B cell (primary cell): ENCODE data around the gene MRM2. TPM values are rescaled to one million over a fixed set of nuclear protein-coding genes. Genes with fewer than 3 reads are reported as not detected.

ENCODE experiments used
- ATAC-seq: fragments of 200-7000 bp; cut with Tn5 transposase; one replicate; pipeline ENCODE4 v1.10.0; 2021; ENCODE audit warnings: low read depth, mild to moderate bottlenecking, moderate number of reproducible peaks, moderate library complexity
- CTCF ChIA-PET: fragments of 350-600 bp; sonication (Branson Sonifier 250); formaldehyde crosslinking; loops from one replicate; lab custom pipeline; 2021; ENCODE audit warnings: antibody characterized with exemption, inconsistent platforms; lab: Charles Lee
- POLR2A ChIA-PET: fragments of 350-600 bp; sonication (Branson Sonifier 250); formaldehyde crosslinking; loops from one replicate; lab custom pipeline; 2021; ENCODE audit warnings: antibody characterized with exemption; lab: Charles Lee
- DNase-seq: peaks from one replicate; pipeline ENCODE4 v3.0.0; 2013
- H2AFZ ChIP-seq: 2 replicates; pipeline ENCODE4 v1.6.1; 2012; ENCODE audit warnings: mild to moderate bottlenecking, low read depth, low read length; ENCODE audit not compliant: insufficient read depth, poor library complexity, severe bottlenecking
- H3K27ac ChIP-seq, 2 donors: 1 replicate in 1 of 2; 2 replicates in 1 of 2; pipeline ENCODE4 v1.5.1; 2012 to 2013; ENCODE audit warnings: low read length in 2 of 2, mild to moderate bottlenecking in 2 of 2, moderate library complexity in 1 of 2
- H3K27me3 ChIP-seq, 4 experiments: fragments of 200-600 bp in 1 of 4; sonication (generic) in 1 of 4; replicated peaks in 1 of 4; 1 replicate in 2 of 4; 2 replicates in 2 of 4; pipeline versions ENCODE4 v1.6.1 to v1.7.0; 2013 to 2016; ENCODE audit warnings: low read length in 3 of 4, mild to moderate bottlenecking in 2 of 4, mixed read lengths in 1 of 4, moderate library complexity in 1 of 4; ENCODE audit not compliant: insufficient read depth in 4 of 4, control insufficient read depth in 3 of 4; ENCODE audit errors: control extremely low read depth in 1 of 4
- H3K36me3 ChIP-seq, 2 experiments: replicated peaks in 1 of 2; 1 replicate in 1 of 2; 2 replicates in 1 of 2; pipeline versions ENCODE4 v1.6.1 to v1.7.1; 2013; ENCODE audit warnings: low read length in 1 of 2; ENCODE audit not compliant: insufficient read depth in 2 of 2, control insufficient read depth in 1 of 2; ENCODE audit errors: control extremely low read depth in 1 of 2, extremely low read depth in 1 of 2
- H3K4me1 ChIP-seq, 2 donors: fragments of 200-600 bp in 1 of 2; sonication (generic) in 1 of 2; 1 replicate in 1 of 2; 2 replicates in 1 of 2; pipeline versions ENCODE4 v1.5.1 to v1.6.1; 2013 to 2017; ENCODE audit warnings: low read length in 2 of 2; ENCODE audit not compliant: control insufficient read depth in 2 of 2, insufficient read depth in 2 of 2
- H3K4me2 ChIP-seq: replicated peaks from 2 replicates; pipeline ENCODE3; 2012; ENCODE audit warnings: mild to moderate bottlenecking, low read depth, low read length; ENCODE audit not compliant: poor library complexity, severe bottlenecking
- H3K4me3 ChIP-seq, 5 experiments: fragments of 200-600 bp in 1 of 5; sonication (generic) in 1 of 5; 1 replicate in 3 of 5; 2 replicates in 2 of 5; pipeline versions ENCODE4 v1.5.1 to v1.7.0; 2011 to 2016; ENCODE audit warnings: low read length in 4 of 5, mild to moderate bottlenecking in 4 of 5, low read depth in 2 of 5, control low read depth in 1 of 5, moderate library complexity in 1 of 5; ENCODE audit not compliant: insufficient read depth in 1 of 5; ENCODE audit errors: control extremely low read depth in 1 of 5, extremely low read depth in 1 of 5
- H3K79me2 ChIP-seq: fragments of 200-600 bp; sonication (generic); one replicate; pipeline ENCODE4 v1.6.0; 2016; ENCODE audit warnings: low read length; ENCODE audit not compliant: control insufficient read depth, insufficient read depth
- H3K9ac ChIP-seq: fragments of 200-600 bp; sonication (generic); 2 replicates; pipeline ENCODE4 v1.6.1; 2017; ENCODE audit warnings: mild to moderate bottlenecking, low read length, moderate library complexity
- H3K9me3 ChIP-seq, 3 donors: one replicate each; pipeline versions ENCODE4 v1.6.1 to v1.7.1; 2013; ENCODE audit warnings: low read length in 2 of 3; ENCODE audit not compliant: control insufficient read depth in 2 of 3, insufficient read depth in 1 of 3; ENCODE audit errors: control extremely low read depth in 1 of 3
- H4K20me1 ChIP-seq: 2 replicates; pipeline ENCODE4 v1.6.0; 2012; ENCODE audit warnings: mild to moderate bottlenecking, low read length; ENCODE audit not compliant: insufficient read depth, control insufficient read depth, poor library complexity, severe bottlenecking
- H3K27ac Mint-ChIP-seq: one replicate; pipeline ENCODE4 v1.8.0; 2021; ENCODE audit warnings: mixed read lengths
- H3K27me3 Mint-ChIP-seq: one replicate; pipeline ENCODE4 v1.8.0; 2021; ENCODE audit warnings: mixed read lengths
- H3K4me1 Mint-ChIP-seq: one replicate; pipeline ENCODE4 v1.8.0; 2021; ENCODE audit warnings: mixed read lengths
- H3K4me3 Mint-ChIP-seq: one replicate; pipeline ENCODE4 v1.8.0; 2021; ENCODE audit warnings: mixed read lengths
- H3K9me3 Mint-ChIP-seq: one replicate; pipeline ENCODE4 v1.8.0; 2022; ENCODE audit warnings: mixed read lengths; ENCODE audit not compliant: insufficient read depth
- EZH2 ChIP-seq: IDR thresholded peaks from 2 replicates; pipeline ENCODE4 v1.6.1; 2012; ENCODE audit warnings: borderline replicate concordance, low read depth, mild to moderate bottlenecking, moderate library complexity, low read length; ENCODE audit not compliant: insufficient read depth, poor library complexity, severe bottlenecking
- WGBS: methylation state at CpG from one replicate; pipeline ENCODE4 v1.1.5; 2013; ENCODE audit warnings: missing lambda C conversion rate; ENCODE audit not compliant: insufficient coverage; 5-methylcytosine and 5-hydroxymethylcytosine counted together
- intact Hi-C: fragments of 100-400 bp; cut with micrococcal nuclease; formaldehyde crosslinking; loops from one replicate; pipeline ENCODE4 v1.10.0; 2022
- polyA plus RNA-seq: library from polyadenylated mRNA; depleted of rRNA; stranded (reverse); fragments of >200 nt; gene quantifications from 2 replicates; pipeline ENCODE4 v1.2.3, GENCODE V29; 2012
- total RNA-seq, 2 donors: library from RNA; stranded (reverse); fragments of 120-200 nt in 1 of 2; gene quantifications; 1 replicate in 1 of 2; 2 replicates in 1 of 2; pipeline versions ENCODE4 v1.2.3 to v1.2.4, GENCODE V29; 2013 to 2022
- TF ChIP-seq, protein P1 (sequence below): fragments of 200-600 bp; IDR thresholded peaks from one replicate; pipeline ENCODE4 v1.8.0; 2022; ENCODE audit warnings: antibody characterized with exemption, mild to moderate bottlenecking

Gene MRM2
- total and polyA plus RNA-seq, 2 donors (not counting 1 experiment from before 2014, with no cell fraction given) = 9.2 to 29.0 TPM

DNA sequence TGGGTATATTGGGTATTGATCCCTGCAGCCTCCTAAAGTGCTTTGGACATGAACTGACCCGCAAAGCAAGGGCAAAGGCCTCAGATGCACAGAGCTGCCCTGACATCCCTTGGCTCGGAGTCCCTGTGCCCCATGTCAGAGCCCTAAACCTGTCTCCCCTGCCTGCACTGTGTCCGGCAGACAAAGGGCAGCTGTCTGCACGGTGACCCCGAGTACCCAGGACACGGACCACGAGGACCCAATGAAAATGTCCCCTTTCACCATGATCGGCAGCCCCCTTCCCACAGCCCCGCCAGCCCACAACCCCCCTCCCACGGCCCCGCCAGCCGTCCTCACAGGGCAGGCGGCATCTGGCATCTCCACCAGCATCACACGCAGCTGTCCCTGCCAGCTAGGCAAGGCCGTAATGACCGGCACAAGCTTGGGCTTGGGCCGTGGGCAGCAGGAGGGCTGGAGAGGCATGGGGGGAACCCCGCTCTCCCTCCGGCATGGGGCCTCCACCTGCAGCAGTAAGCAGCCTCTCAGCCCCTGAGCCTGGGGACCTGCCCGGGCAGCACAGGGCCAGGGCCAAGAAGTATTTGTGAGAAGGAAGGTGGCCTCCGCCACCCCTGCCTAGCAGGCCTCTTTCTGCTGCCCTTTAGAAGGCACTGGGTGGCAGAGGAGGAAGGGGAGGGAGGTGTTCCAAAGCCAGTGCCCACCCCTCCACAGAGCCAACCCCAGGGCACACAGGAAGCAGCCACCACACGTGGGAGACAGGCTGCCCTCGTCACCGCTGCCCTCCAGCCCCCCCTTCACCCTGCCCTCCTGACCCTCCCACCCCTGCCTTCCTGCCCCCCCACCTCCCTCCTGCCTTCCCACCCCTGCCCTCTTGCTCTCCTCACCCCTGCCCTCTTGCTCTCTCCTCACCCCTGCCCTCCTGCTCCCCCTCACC lies 10.1 kb upstream of the MRM2 start:
- WGBS = 87% methylated on average over 21 of the region's 24 CpGs
- Histone ChIP-seq H3K27me3 (no peaks in the 10 kb centered on the region), H3K9ac (no peak overlapping the region), H4K20me1 (peaks cover 21% of the 10 kb centered on the region), H3K9me3 (peaks cover 0 to 4% (median 0%) of the 10 kb centered on the region in 3 donors), H3K79me2 (peaks cover 6% of the 10 kb centered on the region), H3K4me1 (peaks cover 13 to 28% of the 10 kb centered on the region in 2 donors), H3K4me2 (no peak overlapping the region), H3K36me3 (peaks cover 0 to 40% of the 10 kb centered on the region in 2 experiments), H2AFZ (no peak overlapping the region), H3K27ac (peak overlapping the region in 1 of 2 donors; percentile 49), H3K4me3 (no peak overlapping the region)
- peak; percentile 50 for ATAC-seq
- DNase-seq = no peak
- H3K9me3 Mint-ChIP-seq = no peaks in the 10 kb centered on the region
- peaks cover 33% of the 10 kb centered on the region for H3K4me1 Mint-ChIP-seq
- peak overlapping the region; percentile 46 for H3K27ac Mint-ChIP-seq
- POLR2A ChIA-PET = no interaction called here
- no peak for TF ChIP-seq EZH2
- TF ChIP-seq, protein P1, sequence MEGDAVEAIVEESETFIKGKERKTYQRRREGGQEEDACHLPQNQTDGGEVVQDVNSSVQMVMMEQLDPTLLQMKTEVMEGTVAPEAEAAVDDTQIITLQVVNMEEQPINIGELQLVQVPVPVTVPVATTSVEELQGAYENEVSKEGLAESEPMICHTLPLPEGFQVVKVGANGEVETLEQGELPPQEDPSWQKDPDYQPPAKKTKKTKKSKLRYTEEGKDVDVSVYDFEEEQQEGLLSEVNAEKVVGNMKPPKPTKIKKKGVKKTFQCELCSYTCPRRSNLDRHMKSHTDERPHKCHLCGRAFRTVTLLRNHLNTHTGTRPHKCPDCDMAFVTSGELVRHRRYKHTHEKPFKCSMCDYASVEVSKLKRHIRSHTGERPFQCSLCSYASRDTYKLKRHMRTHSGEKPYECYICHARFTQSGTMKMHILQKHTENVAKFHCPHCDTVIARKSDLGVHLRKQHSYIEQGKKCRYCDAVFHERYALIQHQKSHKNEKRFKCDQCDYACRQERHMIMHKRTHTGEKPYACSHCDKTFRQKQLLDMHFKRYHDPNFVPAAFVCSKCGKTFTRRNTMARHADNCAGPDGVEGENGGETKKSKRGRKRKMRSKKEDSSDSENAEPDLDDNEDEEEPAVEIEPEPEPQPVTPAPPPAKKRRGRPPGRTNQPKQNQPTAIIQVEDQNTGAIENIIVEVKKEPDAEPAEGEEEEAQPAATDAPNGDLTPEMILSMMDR = no peak
- H3K4me3 Mint-ChIP-seq = no peak overlapping the region
- intact Hi-C loops = no loop called here
- CTCF ChIA-PET = interaction anchor here (0.5 to 2.2 kb wide), 2 partner anchors 10 to 14 kb away, joined by 3 to 6 read pairs; partner anchors contain the start of genes MRM2 and NUDT1
- H3K27me3 Mint-ChIP-seq = no peaks in the 10 kb centered on the region

DNA sequence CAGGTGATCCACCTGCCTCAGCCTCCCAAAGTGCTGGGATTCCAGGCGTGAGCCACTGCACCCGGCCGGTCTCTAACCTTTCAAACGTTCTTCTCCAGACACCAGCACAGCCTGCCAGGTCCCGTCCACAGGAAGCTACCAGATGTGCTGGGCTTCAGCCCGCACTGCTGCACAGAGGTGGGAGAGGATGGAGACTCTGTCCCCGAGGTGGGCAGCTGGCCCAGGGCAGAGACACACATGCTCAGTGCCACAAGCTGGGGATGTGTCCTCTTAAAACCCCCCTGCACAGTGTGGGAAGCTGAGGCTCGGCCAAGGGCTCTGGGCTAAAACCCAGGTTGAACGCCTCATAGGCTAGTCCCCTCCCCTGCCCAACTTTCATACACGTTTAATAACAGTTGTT lies 9.4 kb upstream of the MRM2 start:
- POLR2A ChIA-PET = interaction anchor here (1.2 kb wide), 1 partner anchor 10 kb away, joined by 3 read pairs; no protein-coding TSS in a partner anchor
- H3K27me3 Mint-ChIP-seq = no peaks in the 10 kb centered on the region
- TF ChIP-seq, protein P1 = no peak
- TF ChIP-seq EZH2 = no peak
- peaks cover 0 to 4% (median 0%) of the 10 kb centered on the region in 3 donors for H3K9me3 ChIP-seq
- H3K9me3 Mint-ChIP-seq = no peaks in the 10 kb centered on the region
- H3K4me3 Mint-ChIP-seq = no peak overlapping the region
- no peak overlapping the region for H3K4me3 ChIP-seq
- H3K27ac ChIP-seq = no peak overlapping the region
- H3K27me3 ChIP-seq = no peaks in the 10 kb centered on the region
- DNase-seq (no peak), ATAC-seq (no peak)
- H3K4me2 ChIP-seq = no peak overlapping the region
- H3K4me1 ChIP-seq = peaks cover 17 to 34% of the 10 kb centered on the region in 2 donors
- peaks cover 38% of the 10 kb centered on the region for H3K4me1 Mint-ChIP-seq
- 98% methylated on average over 8 of the region's 10 CpGs for WGBS
- H3K79me2 ChIP-seq = peaks cover 6% of the 10 kb centered on the region
- no peak overlapping the region for H2AFZ ChIP-seq
- no peak overlapping the region for H3K9ac ChIP-seq
- intact Hi-C loops = no loop called here
- peaks cover 0 to 33% of the 10 kb centered on the region in 2 experiments for H3K36me3 ChIP-seq
- H3K27ac Mint-ChIP-seq = no peak overlapping the region
- H4K20me1 ChIP-seq = peaks cover 17% of the 10 kb centered on the region
- CTCF ChIA-PET = interaction anchor here (0.5 to 2.2 kb wide), 2 partner anchors 10 to 13 kb away, joined by 3 to 6 read pairs; partner anchors contain the start of genes MRM2 and NUDT1
